ENCODE results near the gene KLHL30. TPM values are rescaled to one million over a fixed set of nuclear protein-coding genes. Genes with fewer than 3 reads are reported as not detected.

The KLHL30 gene
- total and polyA plus RNA-seq, 12 donors: 0.10 to 4.3 (median 0.16) TPM; not detected in 4

DNA sequence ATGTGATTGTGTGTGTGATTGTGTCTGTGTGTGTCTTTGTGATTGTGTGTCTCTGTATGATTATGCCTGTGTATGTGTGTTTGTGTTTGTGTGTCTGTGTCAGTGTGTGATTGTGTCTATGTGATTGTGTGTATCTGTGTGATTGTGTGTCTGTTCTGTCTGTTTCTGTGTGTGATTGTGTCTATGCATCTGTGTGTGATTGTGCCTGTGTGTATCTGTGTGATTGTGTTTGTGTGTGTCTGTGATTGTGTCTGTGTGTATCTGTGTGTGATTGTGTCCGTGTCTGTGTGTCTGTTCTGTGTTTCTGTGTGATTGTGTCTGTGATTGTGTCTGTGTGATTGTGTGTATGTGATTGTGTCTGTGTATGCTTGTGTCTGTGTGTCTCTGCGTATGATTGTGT lies 12.1 kb upstream of the KLHL30 start:
- intact Hi-C loops (cut with DNase I): no loop called here
- H3K4me1 ChIP-seq (replicated peaks in 1 of 2): no peaks in the 10 kb centered on the region
- no peak for DNase-seq
- TF ChIP-seq, protein P1, sequence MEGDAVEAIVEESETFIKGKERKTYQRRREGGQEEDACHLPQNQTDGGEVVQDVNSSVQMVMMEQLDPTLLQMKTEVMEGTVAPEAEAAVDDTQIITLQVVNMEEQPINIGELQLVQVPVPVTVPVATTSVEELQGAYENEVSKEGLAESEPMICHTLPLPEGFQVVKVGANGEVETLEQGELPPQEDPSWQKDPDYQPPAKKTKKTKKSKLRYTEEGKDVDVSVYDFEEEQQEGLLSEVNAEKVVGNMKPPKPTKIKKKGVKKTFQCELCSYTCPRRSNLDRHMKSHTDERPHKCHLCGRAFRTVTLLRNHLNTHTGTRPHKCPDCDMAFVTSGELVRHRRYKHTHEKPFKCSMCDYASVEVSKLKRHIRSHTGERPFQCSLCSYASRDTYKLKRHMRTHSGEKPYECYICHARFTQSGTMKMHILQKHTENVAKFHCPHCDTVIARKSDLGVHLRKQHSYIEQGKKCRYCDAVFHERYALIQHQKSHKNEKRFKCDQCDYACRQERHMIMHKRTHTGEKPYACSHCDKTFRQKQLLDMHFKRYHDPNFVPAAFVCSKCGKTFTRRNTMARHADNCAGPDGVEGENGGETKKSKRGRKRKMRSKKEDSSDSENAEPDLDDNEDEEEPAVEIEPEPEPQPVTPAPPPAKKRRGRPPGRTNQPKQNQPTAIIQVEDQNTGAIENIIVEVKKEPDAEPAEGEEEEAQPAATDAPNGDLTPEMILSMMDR (IDR thresholded peaks at IDR 0.05): no peak
- TF ChIP-seq POLR2A (IDR thresholded peaks at IDR 0.05): no peak
- H3K36me3 ChIP-seq (replicated peaks in 1 of 2): no peaks in the 10 kb centered on the region
- H3K27me3 ChIP-seq: no peaks in the 10 kb centered on the region
- H3K4me3 ChIP-seq: no peak overlapping the region
- WGBS, 4 donors: 44 to 96% (median 77%) methylated on average over 2 of the region's 2 CpGs
- H3K27ac ChIP-seq: no peak overlapping the region
- no peaks in the 10 kb centered on the region for H3K9me3 ChIP-seq (replicated peaks in 1 of 3)

DNA sequence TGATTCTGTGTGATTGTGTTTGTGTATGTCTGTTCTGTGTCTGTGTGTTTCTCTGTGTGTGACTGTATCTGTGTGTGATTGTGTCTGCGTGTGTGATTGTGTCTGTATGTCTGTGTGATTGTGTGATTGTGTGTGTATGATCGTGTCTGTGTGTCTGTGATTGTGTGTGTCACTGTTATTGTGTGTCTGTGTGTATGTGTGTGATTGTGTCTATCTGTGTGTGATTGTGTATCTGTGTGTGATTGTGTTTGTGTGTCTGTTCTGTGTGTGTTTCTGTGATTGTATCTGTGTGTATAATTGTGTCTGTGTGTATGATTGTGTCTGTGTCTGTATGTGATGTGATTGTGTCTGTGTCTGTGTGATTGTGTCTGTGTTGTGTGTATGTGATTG lies 11.7 kb upstream of the KLHL30 start:
- no peak overlapping the region for H3K27ac ChIP-seq
- no peaks in the 10 kb centered on the region for H3K9me3 ChIP-seq (replicated peaks in 1 of 3)
- no peak overlapping the region for H3K4me3 ChIP-seq
- H3K4me1 ChIP-seq (replicated peaks in 1 of 2): no peaks in the 10 kb centered on the region
- no peaks in the 10 kb centered on the region for H3K36me3 ChIP-seq (replicated peaks in 1 of 2)
- H3K27me3 ChIP-seq: no peaks in the 10 kb centered on the region
- 78 to 91% (median 84%) methylated on average over 2 of the region's 2 CpGs for WGBS, 4 donors
- no peak for DNase-seq
- intact Hi-C loops (cut with DNase I): no loop called here
- TF ChIP-seq, protein P1 (IDR thresholded peaks at IDR 0.05): no peak
- no peak for TF ChIP-seq POLR2A (IDR thresholded peaks at IDR 0.05)

DNA sequence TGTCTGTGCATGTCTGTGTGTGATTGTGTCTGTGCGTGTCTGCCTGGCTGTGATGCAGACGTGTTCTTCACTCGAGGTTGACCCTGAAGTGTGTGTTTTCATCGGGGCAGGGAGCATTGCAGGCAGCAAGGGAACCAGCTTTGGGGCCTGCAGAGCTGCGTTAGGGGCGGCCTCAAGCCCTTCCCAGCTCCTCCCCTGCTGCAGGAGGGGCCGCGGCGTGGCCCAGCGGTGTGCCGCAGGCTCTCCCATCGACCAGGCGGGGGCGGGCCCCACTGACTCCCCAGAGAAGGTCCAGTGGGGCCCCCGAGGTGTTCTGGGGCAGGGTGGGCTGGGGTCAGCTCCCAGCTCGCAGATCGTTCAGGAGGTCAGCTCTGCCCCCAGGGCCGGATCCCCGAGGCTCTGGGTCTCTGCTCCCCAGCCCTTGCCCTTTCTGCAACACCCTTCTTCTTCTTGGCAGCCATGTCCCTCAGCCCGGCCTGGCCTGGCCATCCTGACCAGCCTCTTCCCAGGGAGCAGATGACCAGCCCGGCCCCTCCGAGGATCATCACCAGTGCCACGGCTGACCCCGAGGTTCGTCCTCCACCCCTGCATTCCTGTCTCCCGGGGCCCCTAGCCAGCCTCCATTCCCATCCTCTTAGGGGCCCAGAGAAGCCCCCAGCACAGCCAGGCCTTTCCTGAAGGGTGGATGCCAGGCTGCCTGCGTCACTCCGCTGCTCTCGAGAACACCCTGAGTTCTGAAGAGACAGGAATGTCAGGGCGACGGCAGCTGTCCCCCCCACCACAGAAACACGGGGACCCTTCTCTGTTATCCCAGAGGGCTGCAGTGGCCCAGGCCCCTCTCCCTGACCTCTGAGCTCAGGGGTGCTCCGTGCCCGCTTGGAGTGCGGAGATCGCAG lies 11.1 kb upstream of the KLHL30 start:
- H3K36me3 ChIP-seq (replicated peaks in 1 of 2): no peaks in the 10 kb centered on the region
- peak overlapping the region in 1 of 4 donors; percentile 36 for H3K4me3 ChIP-seq
- H3K27me3 ChIP-seq: no peaks in the 10 kb centered on the region
- intact Hi-C loops (cut with DNase I): no loop called here
- H3K9me3 ChIP-seq (replicated peaks in 1 of 3): no peaks in the 10 kb centered on the region
- H3K4me1 ChIP-seq (replicated peaks in 1 of 2): no peaks in the 10 kb centered on the region
- DNase-seq: peak in 2 of 7 donors; percentile 40 to 56
- H3K27ac ChIP-seq: no peak overlapping the region
- TF ChIP-seq, protein P1 (IDR thresholded peaks at IDR 0.05): no peak
- TF ChIP-seq POLR2A (IDR thresholded peaks at IDR 0.05): no peak
- 39 to 54% (median 43%) methylated on average over 13 to 36 of the region's 36 CpGs for WGBS, 4 donors

DNA sequence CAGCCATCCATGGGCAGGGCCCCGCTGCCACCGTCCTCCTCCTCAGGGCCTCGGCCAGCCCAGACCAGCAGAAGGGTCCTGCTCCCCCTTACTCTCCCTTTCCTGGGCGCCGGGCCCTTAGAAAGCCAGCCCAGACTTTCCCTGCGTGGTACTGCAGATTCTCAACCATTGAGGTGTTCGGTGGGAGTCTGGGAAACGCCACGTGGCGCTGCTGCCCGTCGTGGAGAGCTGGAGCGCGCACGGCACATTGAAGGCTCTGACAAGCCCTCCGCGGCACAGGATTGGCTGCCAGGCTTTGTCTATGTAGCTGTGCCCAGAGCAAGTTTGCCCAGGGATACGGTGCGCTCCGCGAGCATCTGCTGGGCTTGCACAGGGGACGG lies 10.4 kb upstream of the KLHL30 start:
- WGBS, 4 donors: 90 to 100% (median 93%) methylated on average over 1 to 22 of the region's 22 CpGs
- DNase-seq: no peak
- H3K4me3 ChIP-seq: no peak overlapping the region
- H3K9me3 ChIP-seq (replicated peaks in 1 of 3): no peaks in the 10 kb centered on the region
- H3K36me3 ChIP-seq (replicated peaks in 1 of 2): no peaks in the 10 kb centered on the region
- no peak overlapping the region for H3K27ac ChIP-seq
- no peak for TF ChIP-seq POLR2A (IDR thresholded peaks at IDR 0.05)
- TF ChIP-seq, protein P1 (IDR thresholded peaks at IDR 0.05): no peak
- intact Hi-C loops (cut with DNase I): no loop called here
- no peaks in the 10 kb centered on the region for H3K4me1 ChIP-seq (replicated peaks in 1 of 2)
- H3K27me3 ChIP-seq: no peaks in the 10 kb centered on the region

Data from adrenal gland (tissue), 12 donors.